GM12878 (cell line): ENCODE measurements around the gene SF1. TPM values are rescaled to one million over a fixed set of nuclear protein-coding genes. Genes with fewer than 3 reads are reported as not detected.
A peak's percentile ranks its signal among the peaks of the same experiment; 100 is the strongest.

ENCODE experiments used
- DPF2 ChIP-seq: fragments of 450-650 bp; IDR thresholded peaks from 2 replicates; pipeline ENCODE4 v1.6.1; 2017; ENCODE audit warnings: mild to moderate bottlenecking
- IKZF2 ChIP-seq, 2 experiments: fragments of 450-650 bp; IDR thresholded peaks; 2 replicates each; pipeline ENCODE4 v1.6.1; 2017; ENCODE audit warnings: mild to moderate bottlenecking in 2 of 2, moderate library complexity in 2 of 2
- NR2F1 ChIP-seq: fragments of 450-650 bp; conservative IDR thresholded peaks from 2 replicates; pipeline ENCODE4 v1.6.1; 2017; ENCODE audit warnings: mild to moderate bottlenecking
- POLR2A ChIP-seq: IDR thresholded peaks from 2 replicates; pipeline ENCODE4 v1.6.1; 2011; ENCODE audit warnings: low read depth, mild to moderate bottlenecking, low read length
- POLR2AphosphoS5 ChIP-seq: IDR thresholded peaks from 2 replicates; pipeline ENCODE4 v1.6.1; 2011; ENCODE audit warnings: mild to moderate bottlenecking, low read length, inconsistent platforms
- ZNF384 ChIP-seq: IDR thresholded peaks from 2 replicates; pipeline ENCODE4 v1.6.1; 2012; ENCODE audit warnings: low read depth, mild to moderate bottlenecking, low read length, improper control_type of control experiment, borderline replicate concordance
- polyA plus RNA-seq, 11 experiments: library from polyadenylated mRNA; depleted of rRNA in 4 of 11; unstranded in 6 of 11; stranded (reverse) in 5 of 11; fragments of >200 nt; fragmentation: Nextera tagmentation in 4 of 11; fragmentation: Illumina TruSeq in 1 of 11; extraction: Ambion mirVana in 4 of 11; extraction: Trizol in 1 of 11; gene quantifications; 1 replicate in 1 of 11; 2 replicates in 10 of 11; pipeline versions ENCODE4 v1.2.1 to v1.2.3, GENCODE V29; 2011 to 2016; ENCODE audit warnings: inconsistent platforms in 2 of 11, missing spikeins in 2 of 11, low read depth in 1 of 11
- total RNA-seq, 4 experiments: library from RNA; depleted of rRNA in 3 of 4; stranded (reverse); fragments of >200 nt in 3 of 4; fragmentation: Illumina TruSeq in 1 of 4; extraction: Trizol in 1 of 4; gene quantifications; 2 replicates each; pipeline versions ENCODE4 v1.2.1 to v1.2.3, GENCODE V29; 2013 to 2021
- TF ChIP-seq, protein P1 (sequence below): IDR thresholded peaks from 2 replicates; pipeline ENCODE4 v1.6.1; 2012; ENCODE audit warnings: low read length, inconsistent platforms
- TF ChIP-seq, protein P2 (sequence below): fragments of 450-650 bp; IDR thresholded peaks from 2 replicates; pipeline ENCODE4 v1.6.1; 2014; ENCODE audit warnings: mild to moderate bottlenecking
- TF ChIP-seq, protein P3 (sequence below): fragments of 450-650 bp; IDR thresholded peaks from 2 replicates; pipeline ENCODE4 v1.6.1; 2017; ENCODE audit warnings: antibody characterized with exemption, mild to moderate bottlenecking, moderate library complexity

Gene SF1
- total and polyA plus RNA-seq, 10 of the 15 experiments (the other 5 are each of a cell fraction or from before 2014, with no cell fraction given): 13.6 to 337 (median 103) TPM

DNA sequence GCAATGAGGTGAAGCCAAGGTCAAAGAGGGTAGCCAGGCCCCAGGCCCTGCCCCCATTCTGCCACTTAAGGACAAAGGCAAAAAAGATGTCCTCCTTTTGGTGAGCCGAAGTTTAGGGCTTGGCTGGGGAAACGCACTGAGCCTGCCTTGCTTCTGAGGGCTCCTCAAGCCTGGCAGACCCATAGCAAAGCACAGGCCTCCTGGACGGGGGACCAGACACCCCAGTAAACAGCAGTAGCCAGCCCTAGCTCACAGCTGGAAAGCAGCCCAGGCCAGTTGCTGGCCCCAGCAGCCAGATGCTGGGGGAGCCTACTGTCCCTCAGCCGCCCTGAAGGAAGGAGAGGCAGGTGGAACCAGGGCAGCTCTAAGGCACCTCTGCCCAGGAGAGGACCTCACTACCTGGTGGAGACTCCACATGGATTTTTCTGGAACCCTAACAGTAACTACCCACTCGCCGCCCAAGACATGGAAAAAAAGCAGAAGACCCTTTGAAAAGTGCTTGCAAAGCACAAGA lies 14.8 kb downstream of the SF1 start (continued):
- TF ChIP-seq ZNF384: no peak
- no peak for TF ChIP-seq IKZF2 (IDR thresholded peaks at IDR 0.05)
- TF ChIP-seq POLR2A: peak; percentile 39; the same call in 1 of the 2 replicates
- TF ChIP-seq POLR2AphosphoS5: peak; percentile 8
- TF ChIP-seq, protein P1, sequence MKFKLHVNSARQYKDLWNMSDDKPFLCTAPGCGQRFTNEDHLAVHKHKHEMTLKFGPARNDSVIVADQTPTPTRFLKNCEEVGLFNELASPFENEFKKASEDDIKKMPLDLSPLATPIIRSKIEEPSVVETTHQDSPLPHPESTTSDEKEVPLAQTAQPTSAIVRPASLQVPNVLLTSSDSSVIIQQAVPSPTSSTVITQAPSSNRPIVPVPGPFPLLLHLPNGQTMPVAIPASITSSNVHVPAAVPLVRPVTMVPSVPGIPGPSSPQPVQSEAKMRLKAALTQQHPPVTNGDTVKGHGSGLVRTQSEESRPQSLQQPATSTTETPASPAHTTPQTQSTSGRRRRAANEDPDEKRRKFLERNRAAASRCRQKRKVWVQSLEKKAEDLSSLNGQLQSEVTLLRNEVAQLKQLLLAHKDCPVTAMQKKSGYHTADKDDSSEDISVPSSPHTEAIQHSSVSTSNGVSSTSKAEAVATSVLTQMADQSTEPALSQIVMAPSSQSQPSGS: no peak
- TF ChIP-seq, protein P2, sequence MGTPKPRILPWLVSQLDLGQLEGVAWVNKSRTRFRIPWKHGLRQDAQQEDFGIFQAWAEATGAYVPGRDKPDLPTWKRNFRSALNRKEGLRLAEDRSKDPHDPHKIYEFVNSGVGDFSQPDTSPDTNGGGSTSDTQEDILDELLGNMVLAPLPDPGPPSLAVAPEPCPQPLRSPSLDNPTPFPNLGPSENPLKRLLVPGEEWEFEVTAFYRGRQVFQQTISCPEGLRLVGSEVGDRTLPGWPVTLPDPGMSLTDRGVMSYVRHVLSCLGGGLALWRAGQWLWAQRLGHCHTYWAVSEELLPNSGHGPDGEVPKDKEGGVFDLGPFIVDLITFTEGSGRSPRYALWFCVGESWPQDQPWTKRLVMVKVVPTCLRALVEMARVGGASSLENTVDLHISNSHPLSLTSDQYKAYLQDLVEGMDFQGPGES: no peak
- no peak for TF ChIP-seq DPF2
- TF ChIP-seq, protein P3, sequence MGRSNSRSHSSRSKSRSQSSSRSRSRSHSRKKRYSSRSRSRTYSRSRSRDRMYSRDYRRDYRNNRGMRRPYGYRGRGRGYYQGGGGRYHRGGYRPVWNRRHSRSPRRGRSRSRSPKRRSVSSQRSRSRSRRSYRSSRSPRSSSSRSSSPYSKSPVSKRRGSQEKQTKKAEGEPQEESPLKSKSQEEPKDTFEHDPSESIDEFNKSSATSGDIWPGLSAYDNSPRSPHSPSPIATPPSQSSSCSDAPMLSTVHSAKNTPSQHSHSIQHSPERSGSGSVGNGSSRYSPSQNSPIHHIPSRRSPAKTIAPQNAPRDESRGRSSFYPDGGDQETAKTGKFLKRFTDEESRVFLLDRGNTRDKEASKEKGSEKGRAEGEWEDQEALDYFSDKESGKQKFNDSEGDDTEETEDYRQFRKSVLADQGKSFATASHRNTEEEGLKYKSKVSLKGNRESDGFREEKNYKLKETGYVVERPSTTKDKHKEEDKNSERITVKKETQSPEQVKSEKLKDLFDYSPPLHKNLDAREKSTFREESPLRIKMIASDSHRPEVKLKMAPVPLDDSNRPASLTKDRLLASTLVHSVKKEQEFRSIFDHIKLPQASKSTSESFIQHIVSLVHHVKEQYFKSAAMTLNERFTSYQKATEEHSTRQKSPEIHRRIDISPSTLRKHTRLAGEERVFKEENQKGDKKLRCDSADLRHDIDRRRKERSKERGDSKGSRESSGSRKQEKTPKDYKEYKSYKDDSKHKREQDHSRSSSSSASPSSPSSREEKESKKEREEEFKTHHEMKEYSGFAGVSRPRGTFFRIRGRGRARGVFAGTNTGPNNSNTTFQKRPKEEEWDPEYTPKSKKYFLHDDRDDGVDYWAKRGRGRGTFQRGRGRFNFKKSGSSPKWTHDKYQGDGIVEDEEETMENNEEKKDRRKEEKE: no peak
- peak; percentile 32; the same call in 1 of the 2 replicates for TF ChIP-seq NR2F1
